ENCODE data around the gene SPEF2. TPM values are rescaled to one million over a fixed set of nuclear protein-coding genes. Genes with fewer than 3 reads are reported as not detected.

The SPEF2 gene
- total RNA-seq, 1 experiment from 2014 or later, result 0.87 TPM

DNA sequence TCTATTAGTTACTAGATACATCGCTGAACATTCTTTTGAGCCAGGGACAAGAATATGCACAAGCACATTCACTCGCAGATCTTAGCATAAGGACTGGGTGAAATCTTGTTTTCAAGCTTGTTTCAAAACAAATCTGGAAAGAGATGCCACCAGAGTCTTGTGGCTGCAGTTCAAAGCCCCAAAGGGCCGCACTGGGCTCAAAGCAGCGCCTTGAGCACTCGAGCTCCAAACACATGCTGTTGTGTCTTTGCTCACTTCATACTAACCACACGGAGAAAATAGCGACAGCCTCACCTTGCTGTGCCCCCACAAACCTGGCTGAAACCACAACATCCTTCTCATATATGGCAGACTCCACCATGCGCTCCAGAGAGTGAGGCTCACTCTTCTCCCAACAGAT is 204.8 kb downstream of the SPEF2 start:
- DNase-seq (ENCODE audit: low read depth, low spot score) (no peak), ATAC-seq (no peak)
- in situ Hi-C loops (cut with HindIII; ENCODE audit: low pct_unique_long_range_greater_than_20kb, low sequenced_read_pairs), result no loop called here
- Histone ChIP-seq H3K27ac (ENCODE audit: low read length) (no peak overlapping the region), H3K4me1 (ENCODE audit: control insufficient read depth, insufficient read depth, low read length) (no peaks in the 10 kb centered on the region), H3K9me3 (ENCODE audit: control insufficient read depth, insufficient read depth, low read depth, low read length) (no peaks in the 10 kb centered on the region), H3K27me3 (ENCODE audit: control insufficient read depth, insufficient read depth, low read length) (no peaks in the 10 kb centered on the region), H3K36me3 (ENCODE audit: control insufficient read depth, insufficient read depth, low read length) (no peaks in the 10 kb centered on the region), H3K4me3 (ENCODE audit: low read depth in 2 of 2, low read length in 2 of 2) (no peak overlapping the region)
- intact Hi-C loops (cut with micrococcal nuclease; ENCODE audit: unreplicated experiment), result no loop called here
- TF ChIP-seq TCF7L2 (IDR thresholded peaks at IDR 0.05; ENCODE audit: low read depth, low read length) (no peak), SIN3A (IDR thresholded peaks at IDR 0.05; ENCODE audit: borderline replicate concordance, insufficient read depth, low read depth, low read length) (no peak), POLR2AphosphoS5 (IDR thresholded peaks at IDR 0.05; ENCODE audit: low read depth, low read length) (no peak)
- TF ChIP-seq, protein P1, sequence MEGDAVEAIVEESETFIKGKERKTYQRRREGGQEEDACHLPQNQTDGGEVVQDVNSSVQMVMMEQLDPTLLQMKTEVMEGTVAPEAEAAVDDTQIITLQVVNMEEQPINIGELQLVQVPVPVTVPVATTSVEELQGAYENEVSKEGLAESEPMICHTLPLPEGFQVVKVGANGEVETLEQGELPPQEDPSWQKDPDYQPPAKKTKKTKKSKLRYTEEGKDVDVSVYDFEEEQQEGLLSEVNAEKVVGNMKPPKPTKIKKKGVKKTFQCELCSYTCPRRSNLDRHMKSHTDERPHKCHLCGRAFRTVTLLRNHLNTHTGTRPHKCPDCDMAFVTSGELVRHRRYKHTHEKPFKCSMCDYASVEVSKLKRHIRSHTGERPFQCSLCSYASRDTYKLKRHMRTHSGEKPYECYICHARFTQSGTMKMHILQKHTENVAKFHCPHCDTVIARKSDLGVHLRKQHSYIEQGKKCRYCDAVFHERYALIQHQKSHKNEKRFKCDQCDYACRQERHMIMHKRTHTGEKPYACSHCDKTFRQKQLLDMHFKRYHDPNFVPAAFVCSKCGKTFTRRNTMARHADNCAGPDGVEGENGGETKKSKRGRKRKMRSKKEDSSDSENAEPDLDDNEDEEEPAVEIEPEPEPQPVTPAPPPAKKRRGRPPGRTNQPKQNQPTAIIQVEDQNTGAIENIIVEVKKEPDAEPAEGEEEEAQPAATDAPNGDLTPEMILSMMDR (IDR thresholded peaks at IDR 0.05), result no peak
- TF ChIP-seq, protein P2, sequence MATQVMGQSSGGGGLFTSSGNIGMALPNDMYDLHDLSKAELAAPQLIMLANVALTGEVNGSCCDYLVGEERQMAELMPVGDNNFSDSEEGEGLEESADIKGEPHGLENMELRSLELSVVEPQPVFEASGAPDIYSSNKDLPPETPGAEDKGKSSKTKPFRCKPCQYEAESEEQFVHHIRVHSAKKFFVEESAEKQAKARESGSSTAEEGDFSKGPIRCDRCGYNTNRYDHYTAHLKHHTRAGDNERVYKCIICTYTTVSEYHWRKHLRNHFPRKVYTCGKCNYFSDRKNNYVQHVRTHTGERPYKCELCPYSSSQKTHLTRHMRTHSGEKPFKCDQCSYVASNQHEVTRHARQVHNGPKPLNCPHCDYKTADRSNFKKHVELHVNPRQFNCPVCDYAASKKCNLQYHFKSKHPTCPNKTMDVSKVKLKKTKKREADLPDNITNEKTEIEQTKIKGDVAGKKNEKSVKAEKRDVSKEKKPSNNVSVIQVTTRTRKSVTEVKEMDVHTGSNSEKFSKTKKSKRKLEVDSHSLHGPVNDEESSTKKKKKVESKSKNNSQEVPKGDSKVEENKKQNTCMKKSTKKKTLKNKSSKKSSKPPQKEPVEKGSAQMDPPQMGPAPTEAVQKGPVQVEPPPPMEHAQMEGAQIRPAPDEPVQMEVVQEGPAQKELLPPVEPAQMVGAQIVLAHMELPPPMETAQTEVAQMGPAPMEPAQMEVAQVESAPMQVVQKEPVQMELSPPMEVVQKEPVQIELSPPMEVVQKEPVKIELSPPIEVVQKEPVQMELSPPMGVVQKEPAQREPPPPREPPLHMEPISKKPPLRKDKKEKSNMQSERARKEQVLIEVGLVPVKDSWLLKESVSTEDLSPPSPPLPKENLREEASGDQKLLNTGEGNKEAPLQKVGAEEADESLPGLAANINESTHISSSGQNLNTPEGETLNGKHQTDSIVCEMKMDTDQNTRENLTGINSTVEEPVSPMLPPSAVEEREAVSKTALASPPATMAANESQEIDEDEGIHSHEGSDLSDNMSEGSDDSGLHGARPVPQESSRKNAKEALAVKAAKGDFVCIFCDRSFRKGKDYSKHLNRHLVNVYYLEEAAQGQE (IDR thresholded peaks at IDR 0.05; ENCODE audit: insufficient read depth in 1 of 2, low read depth in 2 of 2, low read length in 1 of 2), result no peak
- no TSS peak for BruUV-seq (replicated peaks)
- ChIA-PET POLR2A (no interaction called here), CTCF (no interaction called here)

DNA sequence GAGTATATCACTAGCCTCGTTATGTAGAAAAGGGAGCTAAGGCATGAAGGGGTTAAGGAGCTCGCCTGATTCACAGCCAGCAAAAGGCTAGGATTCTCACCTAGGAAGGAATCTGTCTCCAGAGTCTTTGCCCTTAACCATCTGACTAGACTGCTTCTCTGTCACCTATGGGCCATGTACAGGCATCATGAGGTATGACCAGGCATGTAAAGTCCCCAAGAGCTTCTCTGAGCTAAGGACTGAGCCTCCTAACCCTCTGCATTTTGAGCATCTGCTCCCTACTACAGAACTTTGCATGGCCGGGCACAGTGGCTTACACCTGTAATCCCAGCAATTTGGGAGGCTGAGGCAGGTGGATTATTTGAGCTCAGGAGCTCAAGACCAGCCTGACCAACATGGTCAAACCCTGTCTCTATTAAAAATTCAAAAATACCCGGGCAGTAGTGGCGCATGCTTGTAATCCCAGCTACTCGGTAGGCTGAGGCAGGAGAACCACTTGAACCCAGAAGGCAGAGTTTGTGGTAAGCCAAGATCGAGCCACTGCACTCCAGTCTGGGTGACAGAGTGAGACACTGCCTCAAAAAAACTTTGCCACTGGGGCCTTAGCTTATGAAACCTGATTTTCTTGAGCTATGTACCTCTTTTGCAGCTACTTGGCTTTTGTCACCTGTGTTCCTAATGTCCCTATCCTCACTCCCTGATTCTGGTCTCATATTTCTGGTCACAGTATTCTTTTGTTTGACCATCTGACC is 205.9 kb downstream of the SPEF2 start:
- ChIA-PET POLR2A (no interaction called here), CTCF (no interaction called here)
- no peak overlapping the region for H3K4me3 ChIP-seq (ENCODE audit: low read depth in 2 of 2, low read length in 2 of 2)
- H3K36me3 ChIP-seq (ENCODE audit: control insufficient read depth, insufficient read depth, low read length), result no peaks in the 10 kb centered on the region
- no peak for DNase-seq (ENCODE audit: low read depth, low spot score)
- intact Hi-C loops (cut with micrococcal nuclease; ENCODE audit: unreplicated experiment), result no loop called here
- H3K4me1 ChIP-seq (ENCODE audit: control insufficient read depth, insufficient read depth, low read length), result no peaks in the 10 kb centered on the region
- ATAC-seq, result no peak
- TF ChIP-seq, protein P1 (IDR thresholded peaks at IDR 0.05), result no peak
- TF ChIP-seq, protein P2 (IDR thresholded peaks at IDR 0.05; ENCODE audit: insufficient read depth in 1 of 2, low read depth in 2 of 2, low read length in 1 of 2), result no peak
- no peak for TF ChIP-seq TCF7L2 (IDR thresholded peaks at IDR 0.05; ENCODE audit: low read depth, low read length)
- no peak for TF ChIP-seq POLR2AphosphoS5 (IDR thresholded peaks at IDR 0.05; ENCODE audit: low read depth, low read length)
- no peak for TF ChIP-seq SIN3A (IDR thresholded peaks at IDR 0.05; ENCODE audit: borderline replicate concordance, insufficient read depth, low read depth, low read length)
- in situ Hi-C loops (cut with HindIII; ENCODE audit: low pct_unique_long_range_greater_than_20kb, low sequenced_read_pairs), result no loop called here
- no TSS peak for BruUV-seq (replicated peaks)
- no peaks in the 10 kb centered on the region for H3K9me3 ChIP-seq (ENCODE audit: control insufficient read depth, insufficient read depth, low read depth, low read length)
- H3K27ac ChIP-seq (ENCODE audit: low read length), result no peak overlapping the region
- H3K27me3 ChIP-seq (ENCODE audit: control insufficient read depth, insufficient read depth, low read length), result no peaks in the 10 kb centered on the region
